Measurements from ENCODE around the gene LSM14A.
"Not testable (repeated sequence)": the region's sequence is repeated elsewhere in the genome, so short reads cannot be mapped to it uniquely, and the experiment has no call there.

The LSM14A gene

DNA sequence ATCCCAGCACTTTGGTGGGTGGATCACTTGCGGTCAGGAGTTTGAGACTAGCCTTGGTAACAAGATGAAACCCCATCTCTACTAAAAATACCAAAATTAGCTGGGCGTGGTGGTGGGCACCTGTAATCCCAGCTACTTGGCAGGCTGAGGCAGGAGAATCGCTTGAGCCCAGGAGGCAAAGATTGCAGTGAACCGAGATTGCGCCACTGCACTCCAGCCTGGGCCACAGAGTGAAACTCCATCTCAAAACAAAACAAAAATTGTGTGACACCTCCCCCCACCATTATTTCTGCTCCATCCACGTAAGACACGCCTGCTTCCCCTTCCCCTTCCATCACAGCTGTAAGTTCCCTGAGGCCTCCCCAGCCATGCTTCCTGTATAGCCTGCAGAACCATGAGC lies 13.3 kb upstream of the LSM14A start:
- DNase-seq (ENCODE audit: low spot score): not testable (repeated sequence)

DNA sequence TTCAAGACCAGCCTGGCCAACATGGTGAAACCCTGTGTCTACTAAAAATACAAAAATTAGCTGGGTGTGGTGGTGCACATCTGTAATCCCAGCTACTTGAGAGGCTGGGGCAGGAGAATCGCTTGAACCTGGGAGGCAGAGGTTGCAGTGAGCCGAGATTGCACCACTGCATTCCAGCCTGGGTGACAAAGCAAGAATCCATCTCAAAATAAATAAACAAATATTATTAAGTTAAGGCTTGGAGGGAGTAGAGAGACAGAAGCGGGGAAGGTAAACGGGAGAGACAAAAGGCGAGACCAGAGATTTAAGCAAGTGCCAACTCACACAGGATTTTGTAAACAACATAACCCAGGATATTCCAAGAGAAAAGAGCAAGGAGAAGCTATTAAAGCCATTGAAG lies 12.8 kb upstream of the LSM14A start:
- not testable (repeated sequence) for DNase-seq (ENCODE audit: low spot score)

DNA sequence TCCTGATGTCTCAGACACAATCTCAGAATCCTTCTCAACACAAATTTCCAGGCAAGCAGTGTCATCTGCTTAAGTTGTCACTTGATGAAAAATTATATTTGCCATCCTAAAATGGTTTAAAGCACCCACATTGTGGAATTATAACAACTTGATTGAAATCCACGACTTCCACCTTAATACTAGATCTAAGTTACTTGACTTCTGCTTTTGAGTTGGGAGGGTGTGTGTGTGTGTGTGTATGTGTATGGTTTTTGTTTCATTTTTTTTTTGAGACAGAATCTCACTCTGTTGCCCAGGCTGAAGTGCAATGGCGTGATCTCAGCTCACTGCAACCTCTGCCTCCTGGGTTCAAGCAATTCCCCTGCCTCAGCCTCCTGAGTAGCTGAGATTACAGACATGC lies 10.4 kb upstream of the LSM14A start:
- not testable (repeated sequence) for DNase-seq (ENCODE audit: low spot score)

DNA sequence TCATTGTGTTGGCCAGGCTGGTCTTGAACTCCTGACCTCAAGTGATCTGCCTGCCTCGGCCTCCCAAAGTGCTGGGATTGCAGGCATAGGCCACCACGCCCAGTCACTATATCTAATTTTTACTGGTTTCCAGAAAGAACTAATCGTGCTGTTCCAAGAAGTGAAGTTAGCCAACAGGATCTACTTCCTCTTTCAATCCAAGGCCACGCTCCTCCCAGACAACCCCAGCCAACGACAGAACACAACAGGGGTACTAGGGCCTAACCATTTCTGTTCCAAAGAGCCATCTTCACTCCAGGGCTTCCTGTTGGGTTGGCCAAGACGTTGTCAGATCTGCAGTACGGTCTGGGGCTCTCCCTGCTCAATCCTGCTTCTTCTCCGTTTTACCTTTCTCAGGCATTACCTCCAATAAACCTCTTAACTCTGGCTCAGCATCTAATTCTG lies 7.0 kb upstream of the LSM14A start:
- DNase-seq (ENCODE audit: low spot score): no peak

DNA sequence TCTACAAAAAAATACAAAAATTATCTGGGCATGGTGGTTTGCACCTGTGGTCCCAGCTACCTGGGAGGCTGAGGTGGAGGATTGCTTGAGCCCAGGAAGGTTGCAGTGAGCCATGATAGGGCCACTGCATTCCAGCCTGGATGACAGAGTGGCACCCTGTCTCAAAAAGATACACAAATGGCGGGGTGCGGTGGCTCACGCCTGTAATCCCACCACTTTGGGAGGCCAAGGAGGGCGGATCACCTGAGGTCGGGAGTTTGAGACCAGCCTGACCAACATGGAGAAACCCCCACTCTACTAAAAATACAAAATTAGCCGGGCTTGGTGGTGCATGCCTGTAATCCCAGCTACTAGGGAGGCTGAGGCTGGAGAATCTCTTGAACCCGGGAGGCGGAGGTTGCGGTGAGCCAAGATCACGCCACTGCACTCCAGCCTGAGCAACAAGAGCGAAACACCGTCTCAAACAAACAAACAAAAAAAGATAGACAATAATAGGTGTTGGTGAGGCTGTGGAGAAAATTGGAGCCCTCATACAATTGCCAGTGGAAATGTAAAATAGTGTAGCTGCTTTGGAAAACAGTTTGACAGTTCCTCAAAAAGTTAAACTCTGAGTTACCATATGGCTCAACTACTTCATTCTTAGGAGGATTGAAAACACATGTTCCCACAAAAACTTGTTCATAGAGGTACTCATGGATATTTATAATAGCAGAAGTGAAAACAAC lies 2.7 kb upstream of the LSM14A start:
- DNase-seq (ENCODE audit: low spot score): not testable (repeated sequence)

DNA sequence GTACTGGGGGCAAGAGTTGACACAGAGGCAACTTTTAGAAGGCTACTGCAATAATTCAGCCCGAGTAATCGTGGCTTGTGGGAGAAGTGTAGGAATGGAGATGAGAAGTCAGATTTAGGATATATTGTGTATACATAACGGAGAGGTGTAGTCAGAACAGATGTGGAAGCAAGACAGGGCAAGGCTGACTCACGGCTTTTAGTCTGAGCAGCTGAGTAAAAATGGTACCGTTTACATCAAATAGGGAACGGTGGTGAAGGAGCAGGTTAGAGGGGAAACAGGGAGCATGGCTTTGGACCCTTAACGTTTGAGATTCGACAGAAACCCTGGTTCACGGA lies 796 bp upstream of the LSM14A start:
- no peak for DNase-seq (ENCODE audit: low spot score)

DNA sequence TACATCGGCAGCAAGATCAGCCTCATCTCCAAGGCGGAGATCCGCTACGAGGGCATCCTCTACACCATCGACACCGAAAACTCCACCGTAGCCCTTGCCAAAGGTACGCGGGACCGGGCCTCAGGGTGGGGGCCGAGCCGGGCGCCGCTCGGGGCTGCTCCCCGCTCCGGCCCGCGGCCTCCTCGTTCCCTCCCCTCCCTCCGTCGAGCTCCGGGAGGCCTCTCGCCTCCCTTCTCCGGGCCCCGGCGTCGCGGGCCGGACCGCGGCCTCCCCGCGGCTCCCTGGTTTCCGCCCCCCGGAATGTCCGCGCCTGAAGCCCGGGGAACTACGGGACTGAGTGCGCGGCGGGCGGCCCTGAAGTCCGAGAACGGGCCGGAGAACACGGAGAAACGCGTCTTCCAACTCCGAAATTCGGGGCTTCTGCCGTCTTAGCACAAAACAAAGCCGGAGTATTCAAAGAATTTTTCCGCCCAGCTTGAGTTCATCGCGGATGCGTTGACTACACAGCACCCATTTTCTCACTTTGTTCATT lies 423 bp downstream of the LSM14A start:
- no peak for DNase-seq (ENCODE audit: low spot score)

DNA sequence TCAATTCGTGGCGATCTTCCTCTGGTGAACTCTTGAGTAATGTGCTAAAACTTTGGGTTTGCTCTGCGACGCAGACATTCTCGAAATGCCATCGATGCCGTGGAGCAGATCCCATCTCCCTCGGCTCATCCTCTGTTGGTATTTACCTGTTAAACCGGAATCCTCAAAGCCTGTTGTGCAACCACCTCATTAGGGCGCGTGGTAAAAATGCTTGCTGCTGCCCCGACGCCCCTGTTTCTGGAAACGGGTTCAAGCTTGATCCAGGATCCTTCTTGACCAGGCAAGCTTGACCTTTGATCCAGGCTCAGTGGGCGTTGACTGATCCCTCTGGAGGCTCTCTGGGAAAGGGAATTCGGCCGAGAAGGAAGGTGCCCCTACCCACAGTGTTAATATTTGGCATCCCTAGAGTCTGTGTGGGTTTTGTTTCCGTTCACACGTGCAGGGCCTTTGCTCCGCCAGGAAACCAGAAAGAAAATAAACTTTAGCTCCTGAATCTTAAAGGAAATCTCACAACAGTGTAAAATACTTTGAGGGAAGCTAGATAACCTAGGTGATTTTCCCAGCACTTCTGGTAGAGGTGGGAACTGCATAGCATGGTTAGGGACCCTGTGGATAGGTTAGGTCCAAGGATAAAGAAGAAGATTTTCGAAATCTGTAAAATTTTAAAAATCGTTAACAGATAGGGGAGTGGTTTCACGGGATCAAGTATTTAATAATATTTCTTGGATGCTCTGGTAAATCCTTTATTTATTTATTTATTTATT lies 1.1 kb downstream of the LSM14A start:
- no peak for DNase-seq (ENCODE audit: low spot score)

DNA sequence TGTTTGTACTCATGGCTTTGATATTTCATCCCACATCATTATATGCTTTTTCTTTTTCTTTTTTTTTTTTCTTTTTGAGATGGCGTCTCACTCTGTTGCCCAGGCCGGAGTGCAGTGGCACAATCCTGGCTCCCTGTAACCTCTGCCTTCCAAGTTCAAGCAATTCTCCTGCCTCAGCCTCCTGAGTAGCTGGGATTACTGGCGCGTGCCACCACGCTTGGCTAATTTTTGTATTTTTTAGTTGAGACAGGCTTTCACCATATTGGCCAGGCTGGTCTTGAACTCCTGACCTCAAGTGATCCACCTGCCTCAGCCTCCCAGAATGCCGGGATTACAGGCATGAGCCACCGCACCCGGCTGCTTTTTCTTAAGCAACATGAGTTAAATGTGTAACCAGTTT lies 2.9 kb downstream of the LSM14A start:
- DNase-seq (ENCODE audit: low spot score): not testable (repeated sequence)

DNA sequence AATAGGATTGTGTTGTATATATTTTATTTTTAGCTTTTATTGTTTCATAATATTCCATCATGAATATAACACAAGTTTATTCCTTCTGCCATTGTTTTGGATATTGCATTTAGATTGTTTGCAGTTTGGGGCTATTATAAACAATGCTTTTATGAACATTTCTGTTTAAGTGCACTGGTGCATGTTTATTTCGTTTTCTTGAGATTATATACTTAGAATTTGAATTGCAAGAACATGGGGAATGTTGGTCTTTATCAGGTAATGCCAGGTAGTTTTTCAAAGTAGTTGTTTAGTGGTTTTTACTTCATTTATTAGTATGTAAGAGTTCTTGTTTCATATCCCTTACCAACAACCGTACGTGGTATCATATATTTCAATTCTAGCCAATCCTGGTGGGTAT lies 4.3 kb downstream of the LSM14A start:
- no peak for DNase-seq (ENCODE audit: low spot score)

DNA sequence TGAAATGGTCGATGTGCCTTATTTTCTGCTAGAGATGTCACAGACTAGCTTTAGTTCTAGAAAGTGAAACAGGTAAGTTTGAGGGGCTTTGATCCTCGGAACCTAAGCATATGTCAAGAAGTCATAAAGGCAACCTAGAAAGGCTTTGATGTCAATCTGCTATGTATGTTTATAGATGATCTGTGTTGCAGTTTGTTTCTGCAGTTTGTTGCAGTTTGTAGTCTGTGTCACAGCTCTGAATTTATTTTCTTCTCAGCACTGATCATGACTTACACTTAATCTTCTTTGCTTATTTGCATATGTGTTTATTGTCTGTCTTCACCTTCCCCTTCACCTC lies 5.9 kb downstream of the LSM14A start:
- DNase-seq (ENCODE audit: low spot score): no peak

DNA sequence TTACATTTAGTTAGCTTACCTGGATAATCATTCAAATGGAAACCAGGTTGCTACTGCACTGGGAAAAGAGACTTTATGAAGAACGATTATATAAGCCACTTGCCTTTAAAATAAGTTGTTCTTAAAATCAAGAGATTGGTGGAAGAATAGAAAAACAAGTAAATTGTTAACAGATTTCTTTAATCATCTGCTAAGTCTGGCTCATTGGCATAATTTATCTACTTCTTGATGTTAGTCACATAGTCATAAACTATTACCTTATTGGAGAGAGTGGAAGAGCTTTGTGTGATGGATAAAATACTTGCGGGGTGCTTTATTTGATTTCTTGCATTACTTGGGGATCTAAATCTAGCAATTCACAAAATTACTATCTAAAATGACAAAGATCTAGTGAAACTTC lies 6.8 kb downstream of the LSM14A start:
- DNase-seq (ENCODE audit: low spot score): no peak

DNA sequence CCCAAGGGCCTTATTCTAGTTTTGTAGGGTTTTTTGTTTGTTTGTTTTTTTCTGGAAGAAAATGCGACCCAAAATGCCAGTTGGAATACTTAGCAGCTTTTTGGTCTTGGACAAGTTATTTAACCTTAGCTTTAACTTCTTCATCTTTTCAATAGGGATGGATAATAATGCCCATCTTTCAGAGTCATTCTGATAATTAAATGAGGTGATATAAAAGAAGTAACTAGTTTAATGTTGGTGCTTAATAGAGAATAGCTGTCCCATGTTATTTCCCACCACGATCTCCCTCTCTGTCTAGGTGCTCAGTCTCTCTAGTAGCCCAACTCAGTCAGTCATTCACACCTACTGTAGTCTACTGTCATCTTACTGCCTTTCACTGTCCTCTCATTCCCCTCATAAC lies 8.0 kb downstream of the LSM14A start:
- no peak for DNase-seq (ENCODE audit: low spot score)

DNA sequence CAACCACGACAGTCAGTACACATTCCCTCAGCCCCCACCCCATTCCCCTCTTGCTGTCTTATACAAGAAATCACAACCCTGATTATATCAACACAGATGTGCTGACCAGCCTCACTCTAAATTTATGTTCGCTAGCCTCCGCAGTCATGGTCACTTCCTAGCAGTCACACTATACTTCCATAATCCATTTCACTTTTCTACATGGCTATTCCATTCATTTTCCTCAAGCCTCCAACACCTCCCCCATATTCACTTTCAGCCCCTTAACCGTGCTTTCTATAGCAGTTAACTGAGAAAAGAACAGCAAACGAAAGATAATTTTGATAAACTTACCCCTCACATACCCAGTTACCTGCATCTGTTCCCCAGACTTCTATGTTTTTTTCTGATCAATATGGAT lies 8.4 kb downstream of the LSM14A start:
- no peak for DNase-seq (ENCODE audit: low spot score)

DNA sequence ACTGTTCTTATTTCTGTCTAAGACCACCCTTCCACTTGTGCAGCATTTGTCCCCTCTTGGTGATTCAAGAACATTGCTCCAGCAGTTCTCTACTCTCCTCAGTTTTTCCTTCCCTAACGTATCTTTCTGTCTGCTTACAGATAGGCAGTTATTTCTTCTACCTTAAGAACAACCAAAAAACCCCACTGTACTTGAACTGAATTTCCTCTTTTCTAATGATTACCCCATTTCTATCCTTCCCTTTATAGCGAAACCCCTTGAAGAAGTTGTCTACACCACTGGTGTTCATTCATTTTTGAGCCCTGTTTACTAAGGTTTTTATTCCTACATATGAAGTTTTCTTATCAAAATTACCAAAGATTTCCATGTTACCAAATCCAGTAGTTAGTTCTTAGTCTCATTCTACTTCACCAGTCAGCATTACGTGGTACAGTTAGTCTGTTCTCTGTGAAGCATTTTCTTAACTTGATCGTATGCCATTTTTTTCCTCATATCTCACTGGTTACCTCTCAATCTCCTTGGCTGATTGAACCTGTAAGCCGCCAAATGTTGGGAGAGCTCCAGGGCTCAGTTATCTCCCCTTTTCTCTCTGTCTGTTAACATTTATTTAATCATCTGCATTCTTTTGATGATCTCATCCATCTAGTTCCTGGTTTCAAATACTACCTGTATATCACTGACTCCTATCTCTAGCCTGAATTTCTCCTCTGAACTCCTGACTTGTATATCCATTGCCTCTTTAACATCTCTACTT lies 9.0 kb downstream of the LSM14A start:
- no peak for DNase-seq (ENCODE audit: low spot score)

DNA sequence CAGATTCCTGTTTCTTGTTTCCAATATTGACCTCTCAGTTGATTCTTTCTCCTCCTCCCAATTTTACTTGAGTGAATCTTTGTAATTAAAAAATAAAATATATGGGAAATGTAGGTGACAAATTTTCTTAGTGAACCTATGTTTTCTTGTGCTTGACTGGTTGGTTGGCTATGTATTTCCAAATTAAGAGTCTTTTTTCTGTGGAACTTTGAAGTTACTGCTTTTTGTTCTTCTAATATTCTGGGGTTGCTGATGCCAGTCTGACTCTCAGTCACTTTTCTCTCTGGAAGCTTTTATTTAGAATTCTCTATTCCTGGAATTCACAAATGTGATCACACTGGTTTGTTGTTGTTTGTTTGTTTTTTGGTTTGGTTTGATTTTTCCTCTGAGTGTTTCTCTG lies 9.8 kb downstream of the LSM14A start:
- no peak for DNase-seq (ENCODE audit: low spot score)

DNA sequence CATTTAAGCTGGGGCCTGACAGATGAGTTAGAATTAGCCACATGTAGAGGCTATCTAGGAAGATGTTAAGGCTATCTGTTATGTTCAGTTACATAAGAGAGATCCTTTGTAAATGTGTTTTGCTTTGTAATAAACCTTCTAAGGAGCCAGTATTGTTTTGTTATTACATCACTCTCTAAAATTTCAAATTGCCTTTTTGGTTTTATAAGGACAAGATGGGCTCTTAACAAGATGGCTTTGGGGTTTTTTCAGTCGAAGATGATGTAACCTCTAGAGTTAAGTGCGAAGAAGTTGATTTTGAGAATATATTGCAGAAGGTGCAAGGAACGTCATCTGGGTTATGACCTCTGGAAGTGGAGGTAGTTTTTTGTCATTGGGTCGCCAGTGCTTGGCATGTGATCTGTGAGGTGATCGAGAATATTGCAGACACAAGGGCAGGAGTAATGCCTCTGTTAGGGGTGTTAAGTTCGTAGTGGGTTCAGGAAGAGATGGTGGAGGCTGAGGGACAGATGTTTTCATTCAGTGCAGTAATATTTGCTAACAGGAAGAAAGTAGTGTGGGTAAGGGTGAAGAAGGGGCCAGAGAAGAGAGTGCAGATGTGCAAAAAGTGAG lies 12.7 kb downstream of the LSM14A start:
- no peak for DNase-seq (ENCODE audit: low spot score)

DNA sequence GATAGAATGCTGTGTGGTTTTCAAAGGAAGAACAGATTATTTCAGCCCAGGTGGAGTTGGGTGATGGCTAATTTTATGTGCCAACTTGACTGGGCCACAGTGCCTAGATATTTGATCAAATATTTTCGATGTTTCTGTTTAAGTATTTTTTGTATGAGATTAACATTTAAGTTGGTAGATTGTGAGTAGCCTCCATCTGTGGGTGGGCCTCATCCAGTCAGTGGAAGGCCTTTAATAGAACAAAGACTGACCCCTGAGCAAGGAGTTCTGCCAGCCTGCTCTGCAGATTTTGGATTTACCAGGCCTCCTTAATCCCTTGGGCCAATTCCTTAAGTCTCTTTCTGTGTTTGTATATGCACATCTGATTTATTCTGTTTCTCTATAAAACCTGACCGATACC lies 13.9 kb downstream of the LSM14A start:
- DNase-seq (ENCODE audit: low spot score): no peak

DNA sequence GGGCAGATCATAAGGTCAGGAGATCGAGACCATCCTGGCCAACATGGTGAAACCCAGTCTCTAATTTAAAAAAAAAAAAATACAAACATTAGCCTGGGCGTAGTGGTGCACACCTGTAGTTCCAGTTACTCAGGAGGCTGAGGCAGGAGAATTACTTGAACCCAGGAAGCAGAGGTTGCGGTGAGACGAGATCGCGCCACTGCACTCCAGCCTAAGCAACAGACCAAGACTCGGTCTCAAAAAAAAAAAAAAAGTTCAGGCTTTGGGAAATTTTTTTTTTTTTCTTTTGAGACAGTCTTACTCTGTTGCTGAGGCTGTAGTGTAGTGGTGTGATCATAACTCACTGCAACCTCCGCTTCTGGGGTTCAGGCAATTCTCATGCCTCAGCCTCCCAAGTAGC lies 14.7 kb downstream of the LSM14A start:
- DNase-seq (ENCODE audit: low spot score): no peak

DNA sequence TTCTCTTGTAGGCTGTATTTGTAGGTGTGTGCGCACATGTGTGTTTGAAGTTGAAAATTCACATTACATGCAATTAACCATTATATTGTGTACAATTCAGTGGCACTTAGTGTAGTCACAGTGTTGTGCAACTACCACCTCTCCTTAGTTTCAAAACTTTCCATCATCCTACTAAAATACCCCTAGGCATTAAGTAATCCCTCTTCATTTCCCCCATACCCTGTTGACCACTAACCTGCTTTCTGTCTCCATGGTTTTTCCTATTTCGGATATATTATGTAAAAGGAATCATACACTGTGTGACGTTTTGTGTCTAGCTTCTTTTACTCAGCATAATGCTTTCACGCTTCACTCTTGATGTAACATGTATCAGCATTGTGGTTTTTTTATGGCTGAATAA lies 16.1 kb downstream of the LSM14A start:
- DNase-seq (ENCODE audit: low spot score): no peak

DNA sequence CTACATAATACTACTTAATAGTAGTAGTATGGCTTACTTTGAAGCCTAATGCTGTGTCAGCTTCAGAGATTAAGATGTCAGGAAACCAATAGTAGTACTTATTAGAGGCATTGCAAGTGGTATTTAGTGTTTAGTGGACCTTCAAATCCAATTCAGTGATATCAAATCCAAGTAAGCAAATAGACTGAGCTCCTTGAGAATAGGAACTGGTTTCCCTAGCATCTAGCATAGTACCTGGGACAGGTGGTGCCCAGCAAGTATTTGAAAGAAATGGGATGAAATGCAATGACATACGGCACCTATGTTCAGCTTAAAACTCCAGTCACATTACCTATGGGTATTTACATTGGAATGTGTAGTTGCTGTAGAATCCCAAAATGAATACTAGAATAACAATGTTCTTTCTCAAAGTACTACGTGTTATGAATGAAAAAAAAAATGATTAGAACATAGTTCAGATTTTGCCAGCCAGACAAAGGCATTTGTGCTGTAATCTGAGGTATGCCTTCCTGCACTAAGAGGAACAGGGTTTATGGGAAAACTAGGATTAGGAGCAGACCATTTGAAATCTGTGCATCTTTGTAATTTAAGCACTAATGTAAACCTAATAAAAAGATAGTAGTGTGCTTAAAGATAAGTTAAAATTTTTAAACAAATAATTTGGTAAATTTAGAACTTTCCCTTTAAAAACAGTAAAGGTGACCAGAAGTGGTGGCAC lies 17.1 kb downstream of the LSM14A start:
- DNase-seq (ENCODE audit: low spot score): no peak

DNA sequence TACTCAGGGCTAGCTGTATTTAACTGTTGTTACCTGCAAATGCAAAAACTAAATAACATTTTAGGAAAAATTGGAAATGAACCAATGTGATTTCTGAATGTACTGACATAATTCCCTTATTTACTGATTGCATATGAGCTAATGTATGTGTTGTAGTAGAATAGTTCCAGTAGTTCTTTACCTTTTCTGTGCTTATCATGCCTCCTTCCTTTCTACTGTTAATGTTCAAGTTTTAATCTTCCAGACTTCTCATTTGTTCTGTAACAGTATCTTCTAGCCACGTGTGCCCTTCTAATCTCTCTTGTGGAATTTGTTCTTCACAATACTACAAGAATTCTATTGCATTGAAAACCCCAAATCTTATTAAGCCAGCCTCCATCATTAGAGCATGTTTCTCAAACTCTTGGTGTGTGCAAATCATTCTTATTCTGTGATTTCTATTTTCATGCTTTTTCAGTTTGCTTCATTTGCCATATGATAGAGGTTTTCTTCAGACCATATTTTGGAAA lies 17.7 kb downstream of the LSM14A start:
- no peak for DNase-seq (ENCODE audit: low spot score)

Data from hematopoietic multipotent progenitor cell treated with erythropoietin and hydrocortisone succinate and interleukin-3 and kit ligand, for 17 days (in vitro differentiated cells).